HG03064 (cell line): Measurements from ENCODE around the gene OPRD1.
"Not testable (repeated sequence)": the region's sequence is repeated elsewhere in the genome, so short reads cannot be mapped to it uniquely, and the experiment has no call there.

Experiments
- ATAC-seq: cut with Tn5 transposase; IDR thresholded peaks from one replicate; pipeline ENCODE4 v1.9.1; 2021; ENCODE audit warnings: low read depth; ENCODE audit not compliant: unreplicated experiment

OPRD1 gene

GRCh38 chr1:28811766-28812668 is at the start of gene OPRD1:
Gene OPRD1 (plus strand): TSS chr1:28812170. CDS start chr1:28812384, 214 bp downstream.
- no peak for ATAC-seq

GRCh38 chr1:28766532-28767183 is 45.3 kb upstream of the OPRD1 start:
- ATAC-seq: no peak

GRCh38 chr1:28770601-28771165 is 41.3 kb upstream of the OPRD1 start:
- ATAC-seq: no peak

GRCh38 chr1:28771921-28772320 is 40.0 kb upstream of the OPRD1 start:
- ATAC-seq: not testable (repeated sequence)

- no peak for ATAC-seq
Observed at GRCh38 chr1:28773105-28773504, 38.9 kb upstream of the OPRD1 start.

- no peak for ATAC-seq
Observed at GRCh38 chr1:28775121-28775942, 36.6 kb upstream of the OPRD1 start.

- no peak for ATAC-seq
Observed at GRCh38 chr1:28776341-28776740, 35.6 kb upstream of the OPRD1 start.

- ATAC-seq: no peak
Observed at GRCh38 chr1:28778021-28778420, 33.9 kb upstream of the OPRD1 start.

GRCh38 chr1:28779751-28780408 is 32.1 kb upstream of the OPRD1 start:
- ATAC-seq: no peak

- ATAC-seq: no peak
Observed at GRCh38 chr1:28781305-28781704, 30.7 kb upstream of the OPRD1 start.

- no peak for ATAC-seq
Observed at GRCh38 chr1:28782011-28782410, 30.0 kb upstream of the OPRD1 start.

- no peak for ATAC-seq
Observed at GRCh38 chr1:28783363-28783762, 28.6 kb upstream of the OPRD1 start.

- no peak for ATAC-seq
Observed at GRCh38 chr1:28789412-28789811, 22.6 kb upstream of the OPRD1 start.

- ATAC-seq: no peak
Observed at GRCh38 chr1:28789816-28790215, 22.2 kb upstream of the OPRD1 start.

GRCh38 chr1:28790377-28791035 is 21.5 kb upstream of the OPRD1 start:
- ATAC-seq: no peak

GRCh38 chr1:28791929-28792328 is 20.0 kb upstream of the OPRD1 start:
- not testable (repeated sequence) for ATAC-seq

- ATAC-seq: no peak
Observed at GRCh38 chr1:28792644-28793121, 19.3 kb upstream of the OPRD1 start.

- ATAC-seq: not testable (repeated sequence)
Observed at GRCh38 chr1:28794582-28794981, 17.4 kb upstream of the OPRD1 start.
